ENCODE data around the gene GATAD1.
"Not testable (repeated sequence)": the region's sequence is repeated elsewhere in the genome, so short reads cannot be mapped to it uniquely, and the experiment has no call there.

Gene GATAD1

GRCh38 chr7:92468589-92468988, 21.3 kb downstream of the GATAD1 start:
- not testable (repeated sequence) for H3K4me1 ChIP-seq (ENCODE audit: control insufficient read depth in 1 of 2, insufficient read depth in 2 of 2, low read length in 2 of 2); H3K9me3 ChIP-seq (ENCODE audit: control insufficient read depth in 1 of 2, low read length in 2 of 2); H3K4me3 ChIP-seq (ENCODE audit: low read depth in 1 of 2, low read length in 2 of 2); H3K27ac ChIP-seq (ENCODE audit: low read length); H3K36me3 ChIP-seq (ENCODE audit: control insufficient read depth in 1 of 2, insufficient read depth in 2 of 2, low read length in 2 of 2); H3K27me3 ChIP-seq (ENCODE audit: low read depth, low read length)

- H3K27ac ChIP-seq (ENCODE audit: low read length); H3K4me1 ChIP-seq (ENCODE audit: control insufficient read depth in 1 of 2, insufficient read depth in 2 of 2, low read length in 2 of 2); H3K4me3 ChIP-seq (ENCODE audit: low read depth in 1 of 2, low read length in 2 of 2); H3K27me3 ChIP-seq (ENCODE audit: low read depth, low read length); H3K9me3 ChIP-seq (ENCODE audit: control insufficient read depth in 1 of 2, low read length in 2 of 2): not testable (repeated sequence)
- H3K36me3 ChIP-seq (ENCODE audit: control insufficient read depth in 1 of 2, insufficient read depth in 2 of 2, low read length in 2 of 2) = peaks cover 0 to 10% of the 10 kb centered on the region in 2 donors
Measured at GRCh38 chr7:92473989-92474388, 26.7 kb downstream of the GATAD1 start.

- not testable (repeated sequence) for H3K36me3 ChIP-seq (ENCODE audit: control insufficient read depth in 1 of 2, insufficient read depth in 2 of 2, low read length in 2 of 2); H3K9me3 ChIP-seq (ENCODE audit: control insufficient read depth in 1 of 2, low read length in 2 of 2)
Measured at GRCh38 chr7:92475261-92475770, 28.0 kb downstream of the GATAD1 start.

GRCh38 chr7:92475851-92476590, 28.7 kb downstream of the GATAD1 start:
- not testable (repeated sequence) for H3K4me3 ChIP-seq (ENCODE audit: low read depth in 1 of 2, low read length in 2 of 2); H3K9me3 ChIP-seq (ENCODE audit: control insufficient read depth in 1 of 2, low read length in 2 of 2); H3K27me3 ChIP-seq (ENCODE audit: low read depth, low read length); H3K36me3 ChIP-seq (ENCODE audit: control insufficient read depth in 1 of 2, insufficient read depth in 2 of 2, low read length in 2 of 2); H3K4me1 ChIP-seq (ENCODE audit: control insufficient read depth in 1 of 2, insufficient read depth in 2 of 2, low read length in 2 of 2); H3K27ac ChIP-seq (ENCODE audit: low read length)

More at GRCh38 chr7:92475261-92475770, 28.0 kb downstream of the GATAD1 start:
- not testable (repeated sequence) for H3K4me3 ChIP-seq (ENCODE audit: low read depth in 1 of 2, low read length in 2 of 2); H3K4me1 ChIP-seq (ENCODE audit: control insufficient read depth in 1 of 2, insufficient read depth in 2 of 2, low read length in 2 of 2); H3K27ac ChIP-seq (ENCODE audit: low read length); H3K27me3 ChIP-seq (ENCODE audit: low read depth, low read length)

- not testable (repeated sequence) for H3K27me3 ChIP-seq (ENCODE audit: low read depth, low read length); H3K4me3 ChIP-seq (ENCODE audit: low read depth in 1 of 2, low read length in 2 of 2); H3K9me3 ChIP-seq (ENCODE audit: control insufficient read depth in 1 of 2, low read length in 2 of 2); H3K27ac ChIP-seq (ENCODE audit: low read length); H3K4me1 ChIP-seq (ENCODE audit: control insufficient read depth in 1 of 2, insufficient read depth in 2 of 2, low read length in 2 of 2); H3K36me3 ChIP-seq (ENCODE audit: control insufficient read depth in 1 of 2, insufficient read depth in 2 of 2, low read length in 2 of 2)
Measured at GRCh38 chr7:92477681-92478080, 30.4 kb downstream of the GATAD1 start, which contains the start of gene ERVW-1. TSS of gene ERVW-1 (minus strand) at chr7:92477946. CDS start at chr7:92470381, 7,565 bp downstream.

GRCh38 chr7:92478095-92478494, 30.8 kb downstream of the GATAD1 start:
- peaks cover 0 to 7% of the 10 kb centered on the region in 2 donors for H3K36me3 ChIP-seq (ENCODE audit: control insufficient read depth in 1 of 2, insufficient read depth in 2 of 2, low read length in 2 of 2)
- H3K27me3 ChIP-seq (ENCODE audit: low read depth, low read length) = no peaks in the 10 kb centered on the region
- no peaks in the 10 kb centered on the region for H3K4me1 ChIP-seq (ENCODE audit: control insufficient read depth in 1 of 2, insufficient read depth in 2 of 2, low read length in 2 of 2)
- H3K4me3 ChIP-seq (ENCODE audit: low read depth in 1 of 2, low read length in 2 of 2) = no peak overlapping the region
- no peaks in the 10 kb centered on the region for H3K9me3 ChIP-seq (ENCODE audit: control insufficient read depth in 1 of 2, low read length in 2 of 2)
- H3K27ac ChIP-seq (ENCODE audit: low read length) = no peak overlapping the region

- Histone ChIP-seq H3K4me1 (ENCODE audit: control insufficient read depth in 1 of 2, insufficient read depth in 2 of 2, low read length in 2 of 2) (no peaks in the 10 kb centered on the region), H3K27me3 (ENCODE audit: low read depth, low read length) (no peaks in the 10 kb centered on the region), H3K27ac (ENCODE audit: low read length) (no peak overlapping the region), H3K36me3 (ENCODE audit: control insufficient read depth in 1 of 2, insufficient read depth in 2 of 2, low read length in 2 of 2) (peaks cover 0 to 7% of the 10 kb centered on the region in 2 donors), H3K9me3 (ENCODE audit: control insufficient read depth in 1 of 2, low read length in 2 of 2) (no peaks in the 10 kb centered on the region), H3K4me3 (ENCODE audit: low read depth in 1 of 2, low read length in 2 of 2) (no peak overlapping the region)
Measured at GRCh38 chr7:92478711-92479110, 31.4 kb downstream of the GATAD1 start.

GRCh38 chr7:92479146-92479545, 31.9 kb downstream of the GATAD1 start:
- not testable (repeated sequence) for H3K4me1 ChIP-seq (ENCODE audit: control insufficient read depth in 1 of 2, insufficient read depth in 2 of 2, low read length in 2 of 2); H3K4me3 ChIP-seq (ENCODE audit: low read depth in 1 of 2, low read length in 2 of 2); H3K27me3 ChIP-seq (ENCODE audit: low read depth, low read length); H3K27ac ChIP-seq (ENCODE audit: low read length); H3K9me3 ChIP-seq (ENCODE audit: control insufficient read depth in 1 of 2, low read length in 2 of 2); H3K36me3 ChIP-seq (ENCODE audit: control insufficient read depth in 1 of 2, insufficient read depth in 2 of 2, low read length in 2 of 2)

- not testable (repeated sequence) for H3K4me1 ChIP-seq (ENCODE audit: control insufficient read depth in 1 of 2, insufficient read depth in 2 of 2, low read length in 2 of 2); H3K4me3 ChIP-seq (ENCODE audit: low read depth in 1 of 2, low read length in 2 of 2); H3K27me3 ChIP-seq (ENCODE audit: low read depth, low read length); H3K9me3 ChIP-seq (ENCODE audit: control insufficient read depth in 1 of 2, low read length in 2 of 2); H3K27ac ChIP-seq (ENCODE audit: low read length)
- H3K36me3 ChIP-seq (ENCODE audit: control insufficient read depth in 1 of 2, insufficient read depth in 2 of 2, low read length in 2 of 2) = peaks cover 26 to 27% of the 10 kb centered on the region in 2 donors
Measured at GRCh38 chr7:92483624-92484023, 36.3 kb downstream of the GATAD1 start.

- H3K27ac ChIP-seq (ENCODE audit: low read length); H3K9me3 ChIP-seq (ENCODE audit: control insufficient read depth in 1 of 2, low read length in 2 of 2); H3K4me1 ChIP-seq (ENCODE audit: control insufficient read depth in 1 of 2, insufficient read depth in 2 of 2, low read length in 2 of 2); H3K27me3 ChIP-seq (ENCODE audit: low read depth, low read length); H3K4me3 ChIP-seq (ENCODE audit: low read depth in 1 of 2, low read length in 2 of 2): not testable (repeated sequence)
- H3K36me3 ChIP-seq (ENCODE audit: control insufficient read depth in 1 of 2, insufficient read depth in 2 of 2, low read length in 2 of 2) = peaks cover 27 to 32% of the 10 kb centered on the region in 2 donors
Measured at GRCh38 chr7:92484226-92484625, 36.9 kb downstream of the GATAD1 start.

- no peaks in the 10 kb centered on the region for H3K27me3 ChIP-seq (ENCODE audit: low read depth, low read length)
- H3K36me3 ChIP-seq (ENCODE audit: control insufficient read depth in 1 of 2, insufficient read depth in 2 of 2, low read length in 2 of 2) = peaks cover 27 to 37% of the 10 kb centered on the region in 2 donors
- no peak overlapping the region for H3K27ac ChIP-seq (ENCODE audit: low read length)
- H3K9me3 ChIP-seq (ENCODE audit: control insufficient read depth in 1 of 2, low read length in 2 of 2) = no peaks in the 10 kb centered on the region
- H3K4me1 ChIP-seq (ENCODE audit: control insufficient read depth in 1 of 2, insufficient read depth in 2 of 2, low read length in 2 of 2) = no peaks in the 10 kb centered on the region
- H3K4me3 ChIP-seq (ENCODE audit: low read depth in 1 of 2, low read length in 2 of 2) = no peak overlapping the region
Measured at GRCh38 chr7:92485267-92485892, 38.1 kb downstream of the GATAD1 start.

Data from muscle layer of duodenum (tissue), 2 donors.